ENCODE measurements around the gene CPD. TPM values are rescaled to one million over a fixed set of nuclear protein-coding genes. Genes with fewer than 3 reads are reported as not detected.

The CPD gene
- total RNA-seq, 1 experiment from 2014 or later = 43.6 TPM

DNA sequence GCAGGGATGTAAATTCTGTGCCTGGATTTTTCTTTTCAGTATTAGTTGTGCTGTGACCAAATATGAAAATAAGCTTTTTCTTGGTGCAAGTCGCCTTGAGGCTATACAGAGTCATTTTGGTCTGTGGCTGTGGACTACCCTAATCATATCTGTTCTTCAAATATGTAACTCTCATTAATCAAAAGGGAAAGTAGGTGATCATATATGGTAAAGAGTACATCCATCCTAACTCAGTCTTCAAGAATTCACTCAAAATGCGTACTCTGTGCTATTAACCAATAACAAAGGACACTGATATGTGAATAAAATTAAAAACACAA, 2.6 kb downstream of the CPD start:
- H3K27ac ChIP-seq = no peak overlapping the region
- peaks cover 28% of the 10 kb centered on the region for H3K4me1 ChIP-seq (replicated peaks)
- no peak overlapping the region for H3K4me3 ChIP-seq
- H3K36me3 ChIP-seq = peaks cover 14% of the 10 kb centered on the region
- H3K9me3 ChIP-seq (replicated peaks) = no peaks in the 10 kb centered on the region; the same call in 1 of the 2 replicates
- H3K27me3 ChIP-seq (replicated peaks) = no peaks in the 10 kb centered on the region
- DNase-seq (ENCODE audit: low read depth in 1 of 2, low spot score in 2 of 2) = no peak

DNA sequence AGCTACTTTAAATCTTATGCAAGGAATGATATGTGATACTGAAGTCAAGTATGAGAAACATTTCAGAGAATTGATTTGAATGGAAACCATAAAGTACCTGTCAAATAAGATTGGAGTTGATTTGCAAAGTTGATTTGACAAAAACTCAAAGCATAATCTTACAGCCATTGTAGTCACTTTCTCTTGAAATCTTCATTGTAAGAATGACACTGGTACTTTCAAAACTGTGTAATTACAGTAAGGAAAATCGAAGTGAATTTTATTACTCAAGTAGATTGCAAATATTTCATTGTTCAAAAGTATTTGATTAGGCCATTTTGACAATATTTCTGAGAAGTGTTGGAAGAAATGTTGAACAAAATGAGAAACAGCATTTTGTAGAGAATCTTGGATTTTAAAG, 3.6 kb downstream of the CPD start:
- Histone ChIP-seq H3K9me3 (replicated peaks) (no peaks in the 10 kb centered on the region; the same call in 1 of the 2 replicates), H3K27me3 (replicated peaks) (no peaks in the 10 kb centered on the region), H3K27ac (no peak overlapping the region), H3K4me1 (replicated peaks) (peaks cover 17% of the 10 kb centered on the region), H3K36me3 (peaks cover 19% of the 10 kb centered on the region), H3K4me3 (no peak overlapping the region)
- DNase-seq (ENCODE audit: low read depth in 1 of 2, low spot score in 2 of 2) = no peak

- Histone ChIP-seq H3K4me1 (replicated peaks) (no peaks in the 10 kb centered on the region), H3K27ac (no peak overlapping the region), H3K4me3 (no peak overlapping the region), H3K27me3 (replicated peaks) (no peaks in the 10 kb centered on the region), H3K36me3 (peaks cover 22% of the 10 kb centered on the region), H3K9me3 (replicated peaks) (no peaks in the 10 kb centered on the region; the same call in 1 of the 2 replicates)
- no peak for DNase-seq (ENCODE audit: low read depth in 1 of 2, low spot score in 2 of 2)
These were observed 9.8 kb downstream of the CPD start for GRCh38 chr17:30388321-30389179.

GRCh38 chr17:30389756-30390300, 11.1 kb downstream of the CPD start:
- Histone ChIP-seq H3K4me1 (replicated peaks) (no peaks in the 10 kb centered on the region), H3K9me3 (replicated peaks) (no peaks in the 10 kb centered on the region; the same call in 1 of the 2 replicates), H3K27me3 (replicated peaks) (no peaks in the 10 kb centered on the region), H3K36me3 (peaks cover 22% of the 10 kb centered on the region), H3K27ac (no peak overlapping the region), H3K4me3 (no peak overlapping the region)
- no peak for DNase-seq (ENCODE audit: low read depth in 1 of 2, low spot score in 2 of 2)

DNA sequence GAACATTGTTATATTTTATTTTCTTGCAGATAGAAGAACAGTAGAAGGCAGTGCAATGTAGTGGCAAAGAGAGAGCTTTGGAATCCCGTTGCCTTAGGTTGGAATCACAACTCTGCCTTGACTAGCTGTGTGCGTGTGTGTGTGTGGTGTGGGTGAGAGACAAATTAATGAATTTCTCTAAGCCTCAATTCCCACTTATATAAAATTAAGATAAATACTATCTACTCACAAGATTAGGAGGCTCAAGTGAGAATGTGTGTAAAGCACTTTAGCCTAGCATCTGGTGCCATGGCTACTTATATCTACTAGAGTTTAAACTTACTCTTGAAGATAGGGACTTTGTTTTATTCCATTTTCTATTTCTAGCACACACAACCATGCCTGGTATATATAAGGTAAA, 12.8 kb downstream of the CPD start:
- DNase-seq (ENCODE audit: low read depth in 1 of 2, low spot score in 2 of 2) = no peak
- no peak overlapping the region for H3K27ac ChIP-seq
- no peaks in the 10 kb centered on the region for H3K27me3 ChIP-seq (replicated peaks)
- peaks cover 11% of the 10 kb centered on the region for H3K36me3 ChIP-seq
- no peaks in the 10 kb centered on the region for H3K4me1 ChIP-seq (replicated peaks)
- no peaks in the 10 kb centered on the region for H3K9me3 ChIP-seq (replicated peaks)
- H3K4me3 ChIP-seq = no peak overlapping the region

DNA sequence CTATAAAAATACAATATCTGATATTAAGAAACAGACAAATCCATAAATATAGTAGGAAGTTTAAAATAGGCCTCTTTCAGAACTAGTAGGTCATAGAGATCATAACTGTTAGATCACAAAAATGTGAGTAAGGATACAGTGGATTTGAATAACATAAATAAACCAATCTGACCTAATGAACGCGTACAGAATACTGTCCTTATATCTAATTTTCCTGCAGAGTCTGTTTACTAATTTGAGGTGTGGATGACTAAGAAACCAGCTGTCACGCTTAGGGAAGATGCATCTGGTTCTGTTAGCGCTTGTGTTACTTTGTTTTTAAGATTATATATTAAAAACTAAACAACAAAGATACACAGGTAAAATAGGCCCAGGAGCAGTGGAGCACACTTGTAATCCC, 14.8 kb downstream of the CPD start:
- peaks cover 8% of the 10 kb centered on the region for H3K36me3 ChIP-seq
- H3K4me1 ChIP-seq (replicated peaks) = no peaks in the 10 kb centered on the region
- no peaks in the 10 kb centered on the region for H3K9me3 ChIP-seq (replicated peaks)
- H3K27me3 ChIP-seq (replicated peaks) = no peaks in the 10 kb centered on the region
- H3K4me3 ChIP-seq = no peak overlapping the region
- no peak for DNase-seq (ENCODE audit: low read depth in 1 of 2, low spot score in 2 of 2)
- H3K27ac ChIP-seq = no peak overlapping the region

GRCh38 chr17:30393911-30394867, 15.5 kb downstream of the CPD start:
- Histone ChIP-seq H3K36me3 (peaks cover 8% of the 10 kb centered on the region), H3K9me3 (replicated peaks) (no peaks in the 10 kb centered on the region), H3K27ac (no peak overlapping the region), H3K27me3 (replicated peaks) (no peaks in the 10 kb centered on the region), H3K4me1 (replicated peaks) (no peaks in the 10 kb centered on the region), H3K4me3 (no peak overlapping the region)
- DNase-seq (ENCODE audit: low read depth in 1 of 2, low spot score in 2 of 2) = no peak

- DNase-seq (ENCODE audit: low read depth in 1 of 2, low spot score in 2 of 2) = no peak
- H3K27ac ChIP-seq = no peak overlapping the region
These were observed 16.8 kb downstream of the CPD start for GRCh38 chr17:30395398-30396022.

DNA sequence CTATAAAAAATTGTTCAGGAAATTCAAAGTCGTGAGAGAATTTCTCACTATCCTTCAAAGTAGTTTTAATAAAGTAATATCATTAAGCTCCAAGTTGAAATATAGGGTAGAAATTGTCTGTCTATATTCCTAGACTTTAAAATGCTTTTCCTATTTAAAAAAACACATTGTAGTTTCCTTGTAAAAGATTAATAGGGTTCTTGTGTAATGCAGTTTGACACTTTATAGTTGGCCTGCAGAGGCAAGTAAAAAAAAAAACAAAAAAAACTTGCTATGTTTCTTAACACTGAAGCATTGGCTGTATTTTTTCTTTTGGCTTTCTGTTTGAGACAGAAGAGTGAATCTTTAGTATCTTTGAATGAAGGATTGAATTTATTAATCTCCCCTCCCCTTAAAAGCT, 17.4 kb downstream of the CPD start:
- Histone ChIP-seq H3K36me3 (0 out of 2 replicates have a peak, but pooled peaks cover 3% of the 10 kb centered on the region), H3K27me3 (replicated peaks) (no peaks in the 10 kb centered on the region), H3K4me3 (no peak overlapping the region), H3K27ac (no peak overlapping the region), H3K9me3 (replicated peaks) (no peaks in the 10 kb centered on the region), H3K4me1 (replicated peaks) (no peaks in the 10 kb centered on the region)
- DNase-seq (ENCODE audit: low read depth in 1 of 2, low spot score in 2 of 2) = no peak

More at GRCh38 chr17:30395398-30396022, 16.8 kb downstream of the CPD start:
- Histone ChIP-seq H3K27me3 (replicated peaks) (no peaks in the 10 kb centered on the region), H3K4me3 (no peak overlapping the region), H3K36me3 (peaks cover 4% of the 10 kb centered on the region), H3K4me1 (replicated peaks) (no peaks in the 10 kb centered on the region), H3K9me3 (replicated peaks) (no peaks in the 10 kb centered on the region)

- Histone ChIP-seq H3K4me3 (no peak overlapping the region), H3K36me3 (0 out of 2 replicates have a peak, but pooled peaks cover 1% of the 10 kb centered on the region), H3K9me3 (replicated peaks) (no peaks in the 10 kb centered on the region), H3K4me1 (replicated peaks) (no peaks in the 10 kb centered on the region), H3K27me3 (replicated peaks) (no peaks in the 10 kb centered on the region), H3K27ac (no peak overlapping the region)
- DNase-seq (ENCODE audit: low read depth in 1 of 2, low spot score in 2 of 2) = no peak
These were observed 17.9 kb downstream of the CPD start for GRCh38 chr17:30396612-30397011.

DNA sequence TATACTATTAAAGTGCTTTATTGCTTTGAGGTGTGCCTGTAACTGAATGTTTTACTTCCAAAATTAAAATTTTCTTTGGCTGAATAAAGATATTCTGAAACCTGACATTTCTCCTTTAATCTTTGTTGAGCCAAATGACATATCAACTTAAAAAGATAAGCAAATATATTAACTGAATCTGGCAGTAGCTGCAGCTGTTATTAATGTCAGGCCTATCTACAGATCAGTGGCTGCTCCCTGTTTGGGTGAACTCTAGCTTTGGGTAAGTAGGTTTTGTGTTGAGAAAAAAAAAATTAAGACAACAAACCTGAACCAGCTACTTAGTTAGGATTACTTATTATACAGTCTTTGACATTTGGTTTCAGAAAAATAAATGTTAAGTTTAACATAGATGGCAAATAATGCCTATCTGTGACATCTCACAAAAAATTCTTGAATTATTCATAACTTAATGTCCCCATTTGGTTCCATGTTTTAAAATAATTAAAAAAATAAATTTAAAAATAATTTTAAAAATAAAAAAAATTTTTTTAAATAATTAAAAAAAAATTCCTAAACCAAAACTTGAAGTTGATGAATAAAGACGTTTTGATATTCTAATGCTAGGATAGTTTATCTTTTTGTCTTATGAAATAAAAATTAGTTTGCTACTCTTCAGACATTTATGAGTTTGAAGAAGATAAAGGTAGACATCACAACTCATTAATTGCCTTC, 19.8 kb downstream of the CPD start:
- H3K27me3 ChIP-seq (replicated peaks) = no peaks in the 10 kb centered on the region
- no peaks in the 10 kb centered on the region for H3K9me3 ChIP-seq (replicated peaks)
- no peaks in the 10 kb centered on the region for H3K4me1 ChIP-seq (replicated peaks)
- H3K27ac ChIP-seq = no peak overlapping the region
- no peak overlapping the region for H3K4me3 ChIP-seq
- H3K36me3 ChIP-seq = no peaks in the 10 kb centered on the region; the same call in 1 of the 2 replicates
- no peak for DNase-seq (ENCODE audit: low read depth in 1 of 2, low spot score in 2 of 2)

- no peaks in the 10 kb centered on the region for H3K9me3 ChIP-seq (replicated peaks)
- H3K36me3 ChIP-seq = no peaks in the 10 kb centered on the region; the same call in 1 of the 2 replicates
- no peak for DNase-seq (ENCODE audit: low read depth in 1 of 2, low spot score in 2 of 2)
These were observed 22.4 kb downstream of the CPD start for GRCh38 chr17:30401097-30401496.

GRCh38 chr17:30405161-30405560, 26.4 kb downstream of the CPD start:
- Histone ChIP-seq H3K27me3 (replicated peaks) (no peaks in the 10 kb centered on the region), H3K4me3 (no peak overlapping the region), H3K36me3 (no peaks in the 10 kb centered on the region; the same call in 1 of the 2 replicates), H3K9me3 (replicated peaks) (no peaks in the 10 kb centered on the region), H3K27ac (no peak overlapping the region), H3K4me1 (replicated peaks) (no peaks in the 10 kb centered on the region)
- DNase-seq (ENCODE audit: low read depth in 1 of 2, low spot score in 2 of 2) = no peak

More at GRCh38 chr17:30401097-30401496, 22.4 kb downstream of the CPD start:
- Histone ChIP-seq H3K4me1 (replicated peaks) (no peaks in the 10 kb centered on the region), H3K27me3 (replicated peaks) (no peaks in the 10 kb centered on the region), H3K27ac (no peak overlapping the region), H3K4me3 (no peak overlapping the region)
